ENCODE measurements around the gene LYPD5. TPM values are rescaled to one million over a fixed set of nuclear protein-coding genes. Genes with fewer than 3 reads are reported as not detected.

Gene LYPD5
- polyA plus RNA-seq, 3 donors: 0.19 to 0.39 (median 0.24) TPM

DNA sequence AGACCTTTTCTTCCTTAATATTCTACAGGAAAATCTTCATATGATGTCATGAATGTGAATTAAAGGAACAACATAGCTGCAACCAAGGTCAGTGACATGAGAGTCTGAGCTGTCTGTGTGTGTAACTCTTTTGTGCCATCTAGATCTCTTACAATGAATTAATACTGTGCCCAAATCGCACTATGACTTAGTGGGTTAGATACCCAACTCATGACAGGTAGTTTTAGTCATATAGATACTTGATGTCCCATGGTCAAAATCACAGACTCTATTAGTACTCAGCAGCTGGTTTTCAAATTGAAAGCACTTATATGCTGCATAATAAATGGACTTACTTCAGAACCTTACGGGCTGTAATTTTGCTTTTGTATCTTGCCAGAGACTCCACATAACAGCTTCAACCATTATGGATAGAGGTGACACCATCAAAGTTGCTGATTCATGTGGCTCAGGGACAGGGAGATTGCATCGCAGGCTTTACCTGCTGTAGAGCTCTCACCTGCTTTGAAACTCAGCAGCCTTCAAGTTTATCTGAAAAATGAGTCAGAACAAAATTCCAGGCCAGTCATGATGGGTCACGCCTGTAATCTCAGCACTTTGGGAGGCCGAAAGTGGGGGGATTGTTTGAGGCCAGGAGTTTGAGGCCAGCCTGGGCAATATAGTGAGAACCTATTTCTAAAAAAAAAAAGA, 12.6 kb upstream of the LYPD5 start:
- DNase-seq: no peak
- Mint-ChIP-seq H3K27me3 (ENCODE audit: low read depth in 3 of 3) (peaks cover 15 to 23% (median 16%) of the 10 kb centered on the region in 3 donors), H3K4me3 (no peak overlapping the region), H3K27ac (no peak overlapping the region), H3K4me1 (peaks cover under 1% of the 10 kb centered on the region), H3K9me3 (peaks cover 2 to 10% (median 7%) of the 10 kb centered on the region in 7 donors), H3K36me3 (no peaks in the 10 kb centered on the region)
- no peaks in the 10 kb centered on the region for H3K36me3 ChIP-seq (replicated peaks in 1 of 2; ENCODE audit: control insufficient read depth in 1 of 2, insufficient read depth in 2 of 2, low read length in 2 of 2)
- no peaks in the 10 kb centered on the region for H3K79me2 ChIP-seq (ENCODE audit: insufficient read depth, low read length)
- intact Hi-C loops (cut with micrococcal nuclease): no loop called here
- no peak overlapping the region for H3K4me2 ChIP-seq (replicated peaks; ENCODE audit: extremely low read depth, low read length, poor library complexity, severe bottlenecking)
- 89% methylated on average over 1 of the region's 5 CpGs for WGBS (ENCODE audit: insufficient coverage)
- peaks cover 2 to 4% of the 10 kb centered on the region in 2 donors for H3K9me3 ChIP-seq (replicated peaks in 1 of 2; ENCODE audit: control insufficient read depth in 1 of 2, insufficient read depth in 1 of 2, low read length in 2 of 2)
- H3K4me1 ChIP-seq (ENCODE audit: control insufficient read depth in 1 of 2, insufficient read depth in 2 of 2, low read length in 2 of 2): no peaks in the 10 kb centered on the region
- no peak overlapping the region for H3K9ac ChIP-seq (ENCODE audit: insufficient read depth, low read length, poor library complexity, severe bottlenecking)
- no peak overlapping the region for H3K27ac ChIP-seq (ENCODE audit: low read depth in 1 of 2, low read length in 2 of 2)
- H3K4me3 ChIP-seq (replicated peaks in 1 of 3; ENCODE audit: low read depth in 2 of 3, low read length in 3 of 3): no peak overlapping the region
- no peaks in the 10 kb centered on the region for H4K20me1 ChIP-seq (ENCODE audit: insufficient read depth, low read length)
- H2AFZ ChIP-seq (ENCODE audit: insufficient read depth, low read depth, low read length, poor library complexity, severe bottlenecking): no peak overlapping the region
- H3K27me3 ChIP-seq (ENCODE audit: control insufficient read depth in 2 of 2, insufficient read depth in 2 of 2, low read length in 2 of 2): peaks cover 8 to 9% of the 10 kb centered on the region in 2 donors
- TF ChIP-seq, protein P1, sequence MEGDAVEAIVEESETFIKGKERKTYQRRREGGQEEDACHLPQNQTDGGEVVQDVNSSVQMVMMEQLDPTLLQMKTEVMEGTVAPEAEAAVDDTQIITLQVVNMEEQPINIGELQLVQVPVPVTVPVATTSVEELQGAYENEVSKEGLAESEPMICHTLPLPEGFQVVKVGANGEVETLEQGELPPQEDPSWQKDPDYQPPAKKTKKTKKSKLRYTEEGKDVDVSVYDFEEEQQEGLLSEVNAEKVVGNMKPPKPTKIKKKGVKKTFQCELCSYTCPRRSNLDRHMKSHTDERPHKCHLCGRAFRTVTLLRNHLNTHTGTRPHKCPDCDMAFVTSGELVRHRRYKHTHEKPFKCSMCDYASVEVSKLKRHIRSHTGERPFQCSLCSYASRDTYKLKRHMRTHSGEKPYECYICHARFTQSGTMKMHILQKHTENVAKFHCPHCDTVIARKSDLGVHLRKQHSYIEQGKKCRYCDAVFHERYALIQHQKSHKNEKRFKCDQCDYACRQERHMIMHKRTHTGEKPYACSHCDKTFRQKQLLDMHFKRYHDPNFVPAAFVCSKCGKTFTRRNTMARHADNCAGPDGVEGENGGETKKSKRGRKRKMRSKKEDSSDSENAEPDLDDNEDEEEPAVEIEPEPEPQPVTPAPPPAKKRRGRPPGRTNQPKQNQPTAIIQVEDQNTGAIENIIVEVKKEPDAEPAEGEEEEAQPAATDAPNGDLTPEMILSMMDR (IDR thresholded peaks at IDR 0.05): no peak

DNA sequence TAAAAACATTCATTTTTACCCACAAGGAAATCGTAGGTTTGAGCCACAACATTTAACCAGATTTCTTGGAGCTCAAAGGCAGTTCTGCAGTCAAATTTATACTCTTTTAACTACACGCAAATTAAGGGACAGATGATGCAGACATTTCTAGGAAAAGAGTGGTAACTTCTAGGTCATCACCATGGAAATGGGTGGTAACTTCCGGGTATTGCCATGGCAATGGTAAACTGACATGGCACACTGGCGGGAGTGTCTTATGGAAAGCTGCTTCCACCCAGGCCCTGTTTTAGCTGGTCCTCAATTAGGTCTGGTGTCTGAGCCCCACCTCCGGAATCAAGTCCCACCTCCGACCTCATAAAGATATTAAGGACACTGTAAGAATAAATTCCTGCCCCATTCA, 10.4 kb upstream of the LYPD5 start:
- H3K79me2 ChIP-seq (ENCODE audit: insufficient read depth, low read length): no peaks in the 10 kb centered on the region
- intact Hi-C loops (cut with micrococcal nuclease): no loop called here
- H3K4me1 ChIP-seq (ENCODE audit: control insufficient read depth in 1 of 2, insufficient read depth in 2 of 2, low read length in 2 of 2): no peaks in the 10 kb centered on the region
- TF ChIP-seq, protein P1 (IDR thresholded peaks at IDR 0.05): no peak
- no peaks in the 10 kb centered on the region for H3K27me3 ChIP-seq (ENCODE audit: control insufficient read depth in 2 of 2, insufficient read depth in 2 of 2, low read length in 2 of 2)
- no peaks in the 10 kb centered on the region for H4K20me1 ChIP-seq (ENCODE audit: insufficient read depth, low read length)
- H3K4me2 ChIP-seq (replicated peaks; ENCODE audit: extremely low read depth, low read length, poor library complexity, severe bottlenecking): no peak overlapping the region
- Mint-ChIP-seq H3K4me3 (no peak overlapping the region), H3K27me3 (ENCODE audit: low read depth in 3 of 3) (peaks cover 14 to 18% (median 15%) of the 10 kb centered on the region in 3 donors), H3K36me3 (no peaks in the 10 kb centered on the region), H3K27ac (no peak overlapping the region), H3K4me1 (no peaks in the 10 kb centered on the region), H3K9me3 (peaks cover 0 to 7% (median 2%) of the 10 kb centered on the region in 7 donors)
- H2AFZ ChIP-seq (ENCODE audit: insufficient read depth, low read depth, low read length, poor library complexity, severe bottlenecking): no peak overlapping the region
- H3K4me3 ChIP-seq (replicated peaks in 1 of 3; ENCODE audit: low read depth in 2 of 3, low read length in 3 of 3): no peak overlapping the region
- no peaks in the 10 kb centered on the region for H3K9me3 ChIP-seq (replicated peaks in 1 of 2; ENCODE audit: control insufficient read depth in 1 of 2, insufficient read depth in 1 of 2, low read length in 2 of 2)
- no peak for DNase-seq
- H3K27ac ChIP-seq (ENCODE audit: low read depth in 1 of 2, low read length in 2 of 2): no peak overlapping the region
- 89% methylated on average over 2 of the region's 6 CpGs for WGBS (ENCODE audit: insufficient coverage)
- H3K9ac ChIP-seq (ENCODE audit: insufficient read depth, low read length, poor library complexity, severe bottlenecking): no peak overlapping the region
- no peaks in the 10 kb centered on the region for H3K36me3 ChIP-seq (replicated peaks in 1 of 2; ENCODE audit: control insufficient read depth in 1 of 2, insufficient read depth in 2 of 2, low read length in 2 of 2)

All from CD14-positive monocyte (primary cell).